H1 (cell line): ENCODE data around the gene CRABP2.

Experiments
- CREB1 ChIP-seq: IDR thresholded peaks from 2 replicates; pipeline ENCODE4 v1.6.1; 2012; ENCODE audit warnings: inconsistent platforms
- CTCF ChIP-seq, 3 experiments: IDR thresholded peaks; 1 replicate in 2 of 3; 2 replicates in 1 of 3; pipeline versions ENCODE4 v1.5.1 to v1.6.1; 2011; ENCODE audit warnings: low read length in 3 of 3, mild to moderate bottlenecking in 3 of 3, inconsistent platforms in 2 of 3, low read depth in 1 of 3, moderate library complexity in 1 of 3; ENCODE audit not compliant: insufficient read depth in 1 of 3; ENCODE audit errors: control extremely low read depth in 1 of 3
- EZH2 ChIP-seq: fragments of 200-600 bp; sonication (generic); IDR thresholded peaks from 2 replicates; pipeline ENCODE4 v1.7.1; 2012; ENCODE audit warnings: low read depth, mild to moderate bottlenecking, moderate library complexity, low read length, inconsistent platforms; ENCODE audit not compliant: severe bottlenecking
- JUN ChIP-seq: IDR thresholded peaks from 2 replicates; pipeline ENCODE4 v1.6.1; 2011; ENCODE audit warnings: low read depth, mild to moderate bottlenecking, improper control_type of control experiment, low read length
- MAFK ChIP-seq: IDR thresholded peaks from 2 replicates; pipeline ENCODE4 v1.6.1; 2012; ENCODE audit warnings: low read depth, mild to moderate bottlenecking, improper control_type of control experiment, low read length
- MAX ChIP-seq: IDR thresholded peaks from 2 replicates; pipeline ENCODE4 v1.6.1; 2012; ENCODE audit warnings: inconsistent platforms
- PHF8 ChIP-seq: fragments of 200-600 bp; sonication (generic); conservative IDR thresholded peaks from 2 replicates; pipeline ENCODE4 v1.7.1; 2012; ENCODE audit warnings: low read depth, mild to moderate bottlenecking, inconsistent platforms, low read length, moderate library complexity
- POLR2A ChIP-seq, 2 experiments: IDR thresholded peaks; 1 replicate in 1 of 2; 2 replicates in 1 of 2; pipeline ENCODE4 v1.6.1; 2011; ENCODE audit warnings: low read depth in 2 of 2, low read length in 2 of 2, mild to moderate bottlenecking in 2 of 2; ENCODE audit errors: control extremely low read depth in 1 of 2
- RAD21 ChIP-seq, 2 experiments: IDR thresholded peaks in 1 of 2; conservative IDR thresholded peaks in 1 of 2; 2 replicates each; pipeline ENCODE4 v1.6.1; 2011; ENCODE audit warnings: low read depth in 2 of 2, low read length in 2 of 2, improper control_type of control experiment in 1 of 2, inconsistent platforms in 1 of 2, mild to moderate bottlenecking in 1 of 2, moderate library complexity in 1 of 2
- RXRA ChIP-seq: IDR thresholded peaks from 2 replicates; pipeline ENCODE4 v1.6.1; 2011; ENCODE audit warnings: low read depth, mild to moderate bottlenecking, low read length, moderate library complexity; ENCODE audit not compliant: insufficient read depth
- SRF ChIP-seq: IDR thresholded peaks from 2 replicates; pipeline ENCODE4 v1.6.1; 2011; ENCODE audit warnings: mild to moderate bottlenecking, low read depth, low read length, moderate library complexity
- TAF7 ChIP-seq: optimal IDR thresholded peaks from 2 replicates; pipeline ENCODE3; 2011; ENCODE audit warnings: low read depth, mild to moderate bottlenecking, inconsistent platforms, low read length, moderate library complexity, borderline replicate concordance

GRCh38 chr1:156709031-156709430 lies 3.6 kb upstream of the CRABP2 start:
- TF ChIP-seq EZH2 (no peak), CTCF (IDR thresholded peaks at IDR 0.05; ENCODE audit: control extremely low read depth in 1 of 3, insufficient read depth in 1 of 3, low read depth in 1 of 3, low read length in 3 of 3) (no peak), POLR2A (IDR thresholded peaks at IDR 0.05; ENCODE audit: control extremely low read depth in 1 of 2, low read depth in 2 of 2, low read length in 2 of 2) (no peak; a peak in 1 of 3 replicates), SRF (no peak), MAX (no peak), CREB1 (no peak), RAD21 (IDR thresholded peaks at IDR 0.05 in 1 of 2, conservative IDR thresholded peaks at IDR 0.05 in 1 of 2; ENCODE audit: low read depth in 2 of 2, low read length in 2 of 2) (no peak), RXRA (no peak), MAFK (no peak), JUN (no peak), PHF8 (no peak), TAF7 (no peak)
